GM21717 (cell line): ENCODE measurements around the gene AP3D1.
A peak's percentile ranks its signal among the peaks of the same experiment; 100 is the strongest.
"Not testable (repeated sequence)": the region's sequence is repeated elsewhere in the genome, so short reads cannot be mapped to it uniquely, and the experiment has no call there.

Experiments used
- ATAC-seq: cut with Tn5 transposase; IDR thresholded peaks from one replicate; pipeline ENCODE4 v1.9.1; 2021; ENCODE audit warnings: mild to moderate bottlenecking, moderate library complexity; ENCODE audit not compliant: unreplicated experiment

AP3D1 gene

DNA sequence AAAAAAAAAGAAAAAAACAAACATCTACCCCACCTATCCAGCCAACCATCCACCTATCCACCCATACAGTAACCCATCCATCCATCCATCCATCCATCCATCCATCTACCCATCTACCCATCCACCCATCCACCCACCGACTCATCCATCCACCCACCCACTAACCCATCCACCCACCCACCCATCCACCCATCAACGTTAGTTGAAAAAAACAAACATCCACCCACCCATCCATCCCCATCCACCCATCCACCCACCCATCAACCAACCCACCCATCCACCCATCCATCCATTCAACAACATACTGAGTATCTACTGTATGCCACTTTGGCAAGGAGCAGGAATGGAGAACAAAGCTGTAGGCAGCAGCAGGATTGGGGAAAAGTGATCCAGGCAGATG is 6.1 kb upstream of the AP3D1 start:
- ATAC-seq, result no peak

DNA sequence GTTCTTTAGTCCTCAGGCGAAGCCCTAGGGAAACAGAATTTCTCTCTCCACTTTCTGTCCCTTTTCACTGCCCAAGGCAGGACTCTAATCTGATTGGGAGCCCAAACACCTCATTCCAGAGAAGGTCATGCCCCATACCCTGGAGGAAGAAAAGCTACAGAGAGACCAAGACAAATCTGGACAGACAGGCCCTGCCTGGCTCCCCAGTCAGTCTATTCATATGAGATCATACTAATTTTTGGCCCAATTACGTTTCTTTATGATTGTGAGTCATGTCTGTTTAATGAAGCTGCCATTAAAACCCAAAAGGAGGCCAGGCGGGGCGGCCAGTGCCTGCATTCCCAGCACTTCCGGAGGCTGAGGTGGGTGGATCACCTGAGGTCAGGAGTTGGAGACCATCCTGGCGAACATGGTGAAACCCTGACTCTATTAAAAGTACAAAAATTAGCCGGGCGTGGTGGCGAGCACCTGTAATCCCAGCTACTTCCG is 3.3 kb upstream of the AP3D1 start:
- no peak for ATAC-seq

DNA sequence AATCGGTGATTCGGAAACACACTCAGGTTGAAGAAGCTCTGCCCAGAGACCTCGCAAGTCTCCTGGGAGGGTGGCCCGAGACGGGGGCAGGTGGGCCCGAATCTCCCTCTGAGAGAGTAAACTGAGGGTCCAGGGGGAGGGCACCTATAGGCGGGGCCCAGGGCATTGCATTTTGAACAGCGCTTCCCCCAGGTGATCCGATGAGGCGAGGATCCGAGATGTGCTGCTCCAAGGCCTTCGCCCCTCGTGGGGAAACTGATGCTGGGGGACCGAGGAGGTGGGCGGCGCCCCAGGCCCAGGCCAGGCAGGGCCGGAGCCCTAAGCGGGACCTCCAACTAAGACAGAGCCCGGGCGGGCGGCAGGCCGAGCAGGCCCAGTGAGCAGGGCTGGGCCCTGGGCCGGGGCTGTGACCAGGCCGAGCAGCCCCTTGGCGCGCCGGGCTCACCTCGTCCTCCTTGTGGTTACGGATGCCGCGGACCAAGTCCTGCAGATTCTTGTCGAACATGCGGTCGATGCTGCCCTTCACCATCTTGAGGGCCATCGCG is 500 bp downstream of the AP3D1 start:
- ATAC-seq, result peak; percentile 22

DNA sequence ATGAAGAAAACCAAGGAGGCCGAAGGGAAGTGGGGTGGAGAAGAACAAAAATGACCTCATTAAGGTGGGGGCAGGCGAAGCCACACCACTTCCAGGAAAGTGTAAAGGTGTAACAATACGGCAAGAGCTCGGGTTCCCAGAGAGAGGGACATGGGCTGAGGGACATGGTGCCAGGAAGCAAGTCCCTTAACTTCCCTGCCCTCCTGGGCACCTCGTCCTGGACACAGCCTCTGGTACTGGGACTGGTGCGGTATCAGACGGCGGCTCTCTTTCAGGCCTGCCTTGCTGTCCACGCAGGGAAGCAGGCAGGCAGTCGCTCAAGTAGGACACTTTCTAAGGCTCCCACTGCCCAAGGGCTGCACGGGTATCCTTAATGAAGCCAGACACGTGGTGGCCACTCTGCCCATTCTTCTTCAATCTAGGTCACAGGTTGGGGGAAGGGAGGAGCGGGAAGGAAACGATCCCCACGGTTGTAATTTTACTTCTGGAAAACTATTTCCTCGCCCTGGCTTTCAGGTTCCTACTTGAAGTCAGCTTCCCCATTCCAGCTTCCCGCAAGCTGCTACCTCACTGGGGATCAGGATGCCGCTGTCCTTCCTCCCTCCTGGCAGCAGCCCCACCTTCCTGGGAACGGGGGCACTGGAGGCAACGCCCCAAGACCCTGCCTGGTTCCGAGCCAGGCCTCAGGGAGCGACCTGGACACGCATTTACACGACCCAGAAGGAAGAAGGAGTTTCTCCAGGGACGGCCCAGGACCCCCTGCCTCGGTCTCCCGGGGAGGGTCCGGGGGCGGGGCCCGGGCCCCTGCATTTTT is 1.2 kb downstream of the AP3D1 start:
- ATAC-seq, result no peak

DNA sequence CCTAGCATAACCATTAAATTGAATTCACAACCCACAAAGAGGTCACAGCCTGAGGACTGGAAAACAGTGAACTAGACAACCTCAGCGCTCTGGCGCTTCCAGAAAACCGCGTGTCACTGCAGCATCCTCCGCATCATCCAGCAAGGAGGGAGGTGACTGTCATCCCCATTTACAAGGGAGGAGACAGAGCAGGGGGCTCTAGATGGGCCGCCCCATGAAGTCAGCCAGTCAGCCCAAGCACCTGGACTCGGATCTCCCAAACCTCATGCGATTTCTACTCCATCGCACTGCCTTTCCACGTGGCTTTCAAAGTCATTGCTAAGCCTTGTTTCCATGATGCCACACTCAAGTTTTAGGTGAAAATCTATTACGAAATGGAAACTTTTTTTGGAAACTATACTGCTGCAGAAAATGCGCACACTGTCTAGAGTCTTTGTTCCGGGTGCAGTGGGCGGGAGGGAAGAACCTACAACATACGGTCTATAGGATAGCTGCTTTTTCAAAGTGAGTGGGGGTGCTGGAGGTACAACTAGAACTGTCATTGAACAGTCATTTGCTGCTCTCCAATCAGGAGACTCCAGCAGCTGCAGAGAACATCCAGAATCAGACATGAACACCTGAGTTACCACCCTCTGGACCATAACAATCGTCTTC is 2.8 kb downstream of the AP3D1 start:
- ATAC-seq, result no peak

DNA sequence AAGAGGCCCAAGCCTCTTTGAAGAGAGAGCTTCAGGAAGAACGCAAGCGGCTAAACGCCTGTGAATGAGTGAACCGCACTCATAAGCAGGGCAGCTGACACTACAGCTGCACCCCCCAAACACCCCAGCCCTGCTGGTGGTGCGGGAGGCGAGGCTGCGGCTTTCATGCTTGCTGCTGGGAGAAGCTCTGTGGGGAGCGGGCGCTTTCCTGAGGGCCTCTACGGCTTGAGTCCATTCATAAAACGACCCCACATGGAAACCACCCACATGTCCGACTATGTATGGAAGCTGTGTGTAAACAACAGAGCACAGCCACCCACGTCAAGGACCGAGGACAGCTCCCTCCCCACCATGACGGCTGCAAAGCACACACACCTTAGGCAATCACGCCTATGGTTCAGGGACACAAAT is 5.5 kb downstream of the AP3D1 start:
- no peak for ATAC-seq

DNA sequence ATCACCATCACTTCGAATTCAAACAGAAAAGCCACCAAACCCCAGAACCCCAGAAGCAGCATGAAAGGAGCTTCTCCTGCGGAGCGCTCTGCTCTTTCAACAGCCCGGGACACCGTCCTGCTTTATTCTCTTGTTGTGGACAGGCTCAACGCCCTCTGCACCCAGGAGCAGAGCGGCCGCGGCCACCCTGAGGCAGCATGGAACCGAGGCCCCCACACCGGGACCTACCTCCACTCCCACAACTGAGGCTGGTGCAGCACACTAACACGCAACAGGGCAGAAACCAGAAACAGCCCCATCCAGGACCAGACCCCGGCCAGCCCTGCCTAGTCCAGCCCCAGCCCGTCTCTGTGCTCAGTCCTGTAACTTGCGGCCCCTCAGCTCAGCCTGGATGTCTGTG is 7.2 kb downstream of the AP3D1 start:
- ATAC-seq, result no peak

DNA sequence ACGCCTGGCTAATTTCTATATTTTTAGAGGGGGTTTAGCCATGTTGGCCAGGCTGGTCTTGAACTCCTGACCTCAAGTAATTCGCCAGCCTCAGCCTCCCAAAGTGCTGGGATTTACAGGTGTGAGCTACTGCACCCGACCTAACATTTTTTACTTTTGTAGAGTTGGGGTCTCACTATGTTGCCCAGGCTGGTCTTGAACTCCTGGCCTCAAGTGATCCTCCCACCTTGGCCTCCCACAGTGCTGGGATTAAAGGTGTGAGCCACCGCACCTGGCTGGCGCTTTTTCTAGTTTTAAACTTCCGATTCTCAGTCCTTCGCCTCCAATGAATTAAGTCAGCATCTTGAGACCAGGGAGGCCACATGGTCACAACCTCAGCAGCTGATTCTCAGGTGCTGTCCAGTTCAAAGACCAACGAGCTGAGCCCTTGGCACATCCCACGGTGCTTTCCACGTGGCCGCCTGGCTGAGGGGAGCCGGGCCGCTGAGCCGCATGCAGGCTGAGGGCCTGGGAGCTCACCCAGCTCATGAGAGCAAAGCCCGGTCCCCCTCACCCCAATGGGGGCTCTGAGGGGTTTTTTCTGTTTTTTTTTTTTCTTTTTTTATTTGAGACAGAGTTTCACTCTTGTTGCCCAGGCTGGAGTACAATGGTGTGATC is 9.1 kb downstream of the AP3D1 start:
- ATAC-seq, result no peak

DNA sequence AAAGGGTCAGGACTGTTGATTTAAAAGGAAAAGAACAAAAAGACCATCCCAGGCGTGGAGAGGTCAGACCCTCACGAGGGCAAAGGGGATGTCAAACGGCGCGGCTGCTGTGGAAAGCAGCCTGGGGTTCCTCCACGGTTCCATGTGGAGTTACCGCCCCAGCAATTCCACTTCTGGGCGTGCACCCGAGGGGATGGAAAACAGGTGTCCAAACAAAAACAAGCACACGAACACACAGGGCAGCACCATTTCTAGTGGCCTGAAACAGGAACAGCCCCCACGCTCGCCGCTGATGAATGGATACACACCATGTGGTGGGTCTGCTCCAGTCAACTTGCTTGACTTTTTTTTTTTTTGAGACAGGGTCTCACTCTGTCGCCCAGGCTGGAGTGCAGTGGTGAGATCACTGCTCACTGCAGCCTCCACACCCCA is 11.2 kb downstream of the AP3D1 start:
- no peak for ATAC-seq

DNA sequence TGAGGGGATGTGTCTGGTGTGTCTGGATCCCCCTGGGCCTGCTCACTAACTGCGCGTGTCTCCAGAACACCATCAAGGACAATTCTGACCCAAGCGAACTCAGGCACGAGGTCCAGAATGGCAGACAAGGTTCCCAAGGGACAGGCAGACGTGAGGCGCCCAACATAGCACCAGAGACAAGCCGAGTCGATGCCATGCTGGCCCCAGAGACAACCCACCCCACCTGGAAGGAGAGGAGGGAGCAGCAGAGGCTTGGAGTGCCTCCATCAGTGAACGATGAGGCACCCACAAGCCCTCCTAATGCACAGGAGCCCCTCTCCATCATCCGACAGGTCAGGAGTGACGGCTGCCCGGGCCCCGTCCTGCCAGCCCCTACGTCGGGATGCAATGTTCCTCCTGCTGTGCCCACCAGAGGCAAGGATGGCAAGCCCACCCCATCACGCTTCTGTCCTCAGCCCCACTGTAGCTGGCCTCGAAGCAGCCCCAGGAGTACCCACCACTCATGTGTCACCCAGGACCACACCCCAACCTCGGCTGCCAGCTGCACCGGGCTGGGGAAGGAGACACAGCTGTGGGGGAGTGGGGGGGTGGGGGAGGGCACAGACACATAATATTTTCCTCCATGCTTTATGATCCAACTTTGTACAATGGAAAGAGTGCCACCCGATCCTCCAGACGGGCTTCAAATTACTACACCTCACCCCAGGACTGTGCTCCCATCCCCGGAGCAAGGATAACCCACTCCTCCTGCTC is 11.8 kb downstream of the AP3D1 start:
- no peak for ATAC-seq

DNA sequence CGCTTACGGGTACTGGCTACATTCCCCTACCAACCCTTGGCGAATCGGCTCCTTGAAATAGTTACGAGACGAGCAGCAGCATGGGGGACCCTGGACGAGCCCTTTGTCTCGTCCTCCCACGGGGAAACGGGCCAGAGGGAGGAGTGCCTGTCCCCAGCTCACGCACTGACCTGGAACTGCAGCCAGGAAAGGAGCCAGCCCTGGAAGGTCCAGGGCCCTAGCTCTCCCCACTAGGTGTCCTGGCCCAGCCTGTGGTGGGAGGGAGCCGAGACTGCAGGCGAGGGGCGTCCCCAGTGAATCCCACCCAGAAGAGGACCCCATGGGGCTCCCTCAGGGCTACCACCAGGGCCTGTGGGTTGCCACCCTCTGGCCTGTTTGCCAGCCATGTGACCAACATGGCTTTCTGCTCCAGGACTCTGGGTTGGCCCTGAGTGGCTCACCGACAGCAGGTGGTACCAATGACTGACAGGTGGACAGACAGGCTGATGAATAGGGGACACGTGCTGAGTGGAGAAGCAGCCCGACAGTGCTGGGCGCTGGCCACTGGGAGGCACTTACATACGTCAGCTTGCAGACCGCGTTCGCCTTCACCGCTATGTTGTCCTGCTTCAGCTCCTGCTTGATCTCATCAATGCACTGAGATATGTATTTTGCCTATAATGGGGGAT is 13.2 kb downstream of the AP3D1 start:
- no peak for ATAC-seq

DNA sequence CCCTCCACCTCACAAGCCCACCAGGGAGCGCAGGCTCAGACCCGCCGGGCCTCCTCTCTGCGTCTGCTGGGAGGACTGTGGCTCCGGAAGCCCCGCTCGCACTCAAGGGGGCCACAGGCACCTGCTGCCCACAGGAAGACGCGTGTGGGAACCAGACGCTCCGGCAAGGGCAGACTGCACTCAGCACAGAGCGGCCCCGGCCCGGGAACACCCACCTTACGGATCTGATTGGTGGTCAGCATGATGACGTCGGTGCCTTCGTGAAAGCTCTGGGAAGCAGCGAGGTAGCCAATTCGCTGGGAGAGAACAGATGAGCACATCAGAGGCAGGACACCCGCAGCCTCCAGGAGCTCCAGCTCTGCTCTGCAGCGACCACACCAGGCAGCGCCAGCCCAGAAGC is 14.6 kb downstream of the AP3D1 start:
- ATAC-seq, result no peak

DNA sequence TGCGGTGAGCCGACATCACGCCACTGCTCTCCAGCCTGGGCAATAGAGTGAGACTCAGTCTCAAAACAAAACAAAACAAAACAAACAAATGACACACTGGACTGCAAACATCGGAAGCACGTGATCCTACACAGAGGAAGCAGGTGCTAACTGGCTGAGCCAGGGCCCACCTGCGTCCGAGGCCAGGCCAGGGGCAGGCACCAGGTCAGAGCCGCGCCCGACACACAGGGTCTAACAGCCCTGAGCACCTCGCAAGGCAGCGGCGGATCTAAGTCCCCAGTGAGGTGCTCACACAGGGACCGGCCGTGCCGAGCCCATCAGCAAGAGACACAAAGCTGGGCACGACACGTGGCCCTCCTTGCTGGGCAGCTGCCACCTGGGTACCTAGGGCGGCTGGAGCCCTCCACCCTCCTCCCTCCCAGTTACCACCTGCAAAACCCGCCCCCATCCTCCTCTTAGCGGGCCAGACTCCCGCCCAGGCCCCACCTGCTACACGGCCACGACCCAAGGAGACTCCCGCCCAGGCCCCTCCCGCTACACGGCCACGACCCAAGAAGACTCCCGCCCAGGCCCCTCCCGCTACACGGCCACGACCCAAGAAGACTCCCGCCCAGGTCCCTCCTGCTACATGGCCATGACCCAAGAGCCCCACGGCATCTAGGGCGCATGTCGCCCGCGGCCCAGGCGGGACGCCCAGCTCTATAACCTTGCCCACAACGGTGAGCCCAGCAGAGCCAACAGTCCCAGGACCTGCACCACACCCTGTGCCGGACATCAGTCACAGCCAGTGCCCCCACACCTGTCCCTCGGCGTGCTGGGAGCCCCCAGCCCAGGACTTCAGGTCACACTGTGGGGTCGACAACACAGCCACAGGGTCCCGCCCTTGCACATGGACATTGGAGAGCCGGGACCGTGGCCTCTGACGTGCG is 15.6 kb downstream of the AP3D1 start:
- ATAC-seq, result no peak

DNA sequence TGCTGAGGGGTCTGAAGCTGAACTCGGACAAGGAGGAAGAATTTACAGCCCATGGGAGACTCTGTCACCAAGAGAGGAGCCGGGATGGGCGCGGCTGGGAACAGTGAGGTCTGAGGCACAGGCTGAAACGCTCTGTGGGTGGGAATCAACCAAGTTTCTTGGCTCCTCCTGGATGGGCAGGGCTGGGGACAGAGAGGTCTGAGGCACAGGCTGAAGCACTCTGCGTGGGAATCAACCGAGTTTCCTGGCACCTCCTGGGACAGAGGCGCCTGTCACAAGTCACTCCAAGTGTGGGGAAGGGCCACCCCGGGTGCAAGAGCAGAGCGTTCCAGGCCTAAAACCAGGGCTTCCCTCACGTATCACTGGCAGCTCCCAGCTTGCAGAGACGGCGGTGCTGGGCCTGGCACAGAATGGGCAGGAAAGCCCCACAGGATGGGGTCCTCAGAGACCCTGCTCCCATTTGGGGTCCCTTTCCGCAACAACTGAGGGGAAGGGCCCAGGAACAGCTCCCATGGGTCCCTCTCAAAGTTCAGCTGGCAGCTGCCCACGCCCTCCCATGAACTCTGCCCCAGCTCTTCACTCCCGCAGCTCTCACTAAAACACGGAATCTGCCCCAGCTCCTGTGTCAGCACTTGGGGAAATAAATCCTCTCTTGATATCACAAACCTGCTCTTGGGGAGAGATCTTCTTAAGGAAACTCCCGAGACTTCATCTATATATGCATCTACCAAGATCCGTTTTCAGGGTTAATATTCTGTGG is 18.5 kb downstream of the AP3D1 start:
- no peak for ATAC-seq

DNA sequence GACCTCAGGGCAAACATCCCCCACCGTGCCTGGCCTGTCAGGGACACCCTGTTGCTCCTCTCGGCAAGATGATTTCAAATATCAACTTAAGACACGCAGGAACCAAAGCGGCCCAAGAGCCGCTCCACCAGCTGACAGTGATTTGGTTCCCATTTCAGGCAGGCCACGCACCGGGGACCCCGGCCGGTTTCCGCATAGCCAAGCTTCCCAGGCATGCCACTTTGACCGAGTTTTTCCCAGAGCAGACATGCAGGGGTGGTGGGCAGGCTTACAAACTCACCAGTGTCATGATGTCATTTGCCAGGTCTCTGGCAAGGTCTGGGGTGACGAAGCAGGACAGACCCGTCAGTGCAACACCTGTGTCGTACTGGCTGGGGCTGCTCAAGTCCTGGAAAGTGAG is 19.2 kb downstream of the AP3D1 start:
- ATAC-seq, result no peak

DNA sequence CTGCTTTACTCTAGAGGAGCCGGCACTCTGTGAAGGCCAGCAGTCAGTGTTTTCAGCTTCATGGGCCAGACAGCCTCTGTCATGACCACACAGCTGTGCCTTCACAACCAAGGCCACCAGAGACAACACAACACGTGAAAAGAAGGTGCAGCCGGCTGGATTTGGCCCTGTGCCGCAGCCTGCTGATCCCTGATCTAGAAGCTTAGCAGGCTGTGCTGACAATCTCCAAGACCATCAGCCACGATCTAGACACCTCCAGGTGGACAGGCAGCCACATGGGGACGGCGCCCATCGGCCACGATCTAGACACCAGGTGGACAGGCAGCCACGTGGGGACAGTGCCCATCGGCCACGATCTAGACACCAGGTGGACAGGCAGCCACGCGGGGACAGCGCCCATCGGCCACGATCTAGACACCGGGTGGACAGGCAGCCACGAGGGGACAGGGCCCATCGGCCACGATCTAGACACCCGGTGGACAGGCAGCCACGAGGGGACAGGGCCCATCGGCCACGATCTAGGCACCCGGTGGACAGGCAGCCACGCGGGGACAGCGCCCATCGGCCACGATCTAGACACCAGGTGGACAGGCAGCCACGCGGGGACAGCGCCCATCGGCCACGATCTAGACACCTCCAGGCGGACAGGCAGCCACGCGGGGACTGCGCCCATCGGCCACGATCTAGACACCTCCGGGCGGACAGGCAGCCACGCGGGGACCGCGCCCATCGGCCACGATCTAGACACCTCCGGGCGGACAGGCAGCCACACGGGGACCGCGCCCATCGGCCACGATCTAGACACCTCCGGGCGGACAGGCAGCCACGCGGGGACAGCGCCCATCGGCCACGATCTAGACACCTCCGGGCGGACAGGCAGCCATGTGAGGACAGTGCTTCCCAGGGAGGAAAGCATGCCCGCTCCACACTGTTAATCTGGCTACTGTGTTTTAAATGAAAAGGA is 20.1 kb downstream of the AP3D1 start:
- not testable (repeated sequence) for ATAC-seq
